NCI-H82 treated with DMSO at 0.1 percent for 48 hours (cell line): Measurements from ENCODE around the gene FRZB.

ENCODE experiments used
- DNase-seq: peaks from one replicate; lab custom pipeline; 2025; ENCODE audit not compliant: unreplicated experiment; lab: John Stamatoyannopoulos, UW

The FRZB gene

GRCh38 chr2:182804128-182804527 lies 62.3 kb downstream of the FRZB start:
- DNase-seq: no peak

GRCh38 chr2:182798736-182799135 lies 67.7 kb downstream of the FRZB start:
- DNase-seq: no peak

GRCh38 chr2:182792441-182792840 lies 74.0 kb downstream of the FRZB start:
- DNase-seq: no peak

GRCh38 chr2:182784777-182785176 lies 81.7 kb downstream of the FRZB start:
- peak; percentile 9 for DNase-seq

GRCh38 chr2:182784058-182784706 lies 82.3 kb downstream of the FRZB start:
- no peak for DNase-seq
